Astrocyte (in vitro differentiated cells and primary cell): ENCODE measurements around the gene TENM4.

Experiments used
- CTCF ChIP-seq: IDR thresholded peaks from 2 replicates; pipeline ENCODE4 v1.5.1; 2011; ENCODE audit warnings: low read depth, mild to moderate bottlenecking, inconsistent platforms, low read length, moderate library complexity; ENCODE audit not compliant: insufficient read depth
- EZH2 ChIP-seq: IDR thresholded peaks from 2 replicates; pipeline ENCODE4 v1.6.1; 2012; ENCODE audit warnings: mild to moderate bottlenecking, low read length, inconsistent platforms; ENCODE audit not compliant: insufficient read depth

- TF ChIP-seq CTCF = no peak
- no peak for TF ChIP-seq EZH2
These were observed 242.0 kb downstream of the TENM4 start for GRCh38 chr11:79198898-79199250.
